ENCODE measurements around the gene TTC9C.
"Not testable (repeated sequence)": the region's sequence is repeated elsewhere in the genome, so short reads cannot be mapped to it uniquely, and the experiment has no call there.

The TTC9C gene

GRCh38 chr11:62728171-62728988 is at the start of gene TTC9C:
TTC9C (plus strand) TSS chr11:62728486; CDS start chr11:62728849, 363 bp downstream.
- DNase-seq (ENCODE audit: low spot score), result peak; percentile 81

GRCh38 chr11:62678770-62679696 is 49.3 kb upstream of the TTC9C start, which contains the start of gene UBXN1:
UBXN1 (minus strand) TSS chr11:62679073; CDS start chr11:62678923, 150 bp downstream.
- DNase-seq (ENCODE audit: low spot score), result peak; percentile 91

GRCh38 chr11:62680825-62681240 is 47.5 kb upstream of the TTC9C start:
- DNase-seq (ENCODE audit: low spot score), result peak; percentile 83

GRCh38 chr11:62682518-62682917 is 45.8 kb upstream of the TTC9C start:
- DNase-seq (ENCODE audit: low spot score), result no peak

GRCh38 chr11:62687508-62688396 is 40.5 kb upstream of the TTC9C start:
- DNase-seq (ENCODE audit: low spot score), result no peak

- no peak for DNase-seq (ENCODE audit: low spot score)
Measured at GRCh38 chr11:62688491-62688890, 39.8 kb upstream of the TTC9C start.

GRCh38 chr11:62689421-62690183 is 38.7 kb upstream of the TTC9C start, which contains the start of gene LRRN4CL:
LRRN4CL (minus strand) TSS chr11:62689530; CDS start chr11:62688508, 1,022 bp downstream.
- peak; percentile 92 for DNase-seq (ENCODE audit: low spot score)

- DNase-seq (ENCODE audit: low spot score), result not testable (repeated sequence)
Measured at GRCh38 chr11:62693624-62694023, 34.7 kb upstream of the TTC9C start.

GRCh38 chr11:62694455-62695167 is 33.7 kb upstream of the TTC9C start:
- peak; percentile 79 for DNase-seq (ENCODE audit: low spot score)

GRCh38 chr11:62702246-62702645 is 26.0 kb upstream of the TTC9C start:
- no peak for DNase-seq (ENCODE audit: low spot score)

- not testable (repeated sequence) for DNase-seq (ENCODE audit: low spot score)
Measured at GRCh38 chr11:62703921-62704320, 24.4 kb upstream of the TTC9C start.

- no peak for DNase-seq (ENCODE audit: low spot score)
Measured at GRCh38 chr11:62705413-62705812, 22.9 kb upstream of the TTC9C start.

GRCh38 chr11:62705880-62706849 is 22.1 kb upstream of the TTC9C start:
- DNase-seq (ENCODE audit: low spot score), result peak; percentile 96

- no peak for DNase-seq (ENCODE audit: low spot score)
Measured at GRCh38 chr11:62706850-62707247, 21.4 kb upstream of the TTC9C start.

- no peak for DNase-seq (ENCODE audit: low spot score)
Measured at GRCh38 chr11:62707277-62707861, 20.9 kb upstream of the TTC9C start, which contains the start of the genes BSCL2 and GNG3. BSCL2 (minus strand) TSS chr11:62707424; CDS start chr11:62707195, 229 bp downstream. GNG3 (plus strand) TSS chr11:62707676; CDS start chr11:62708296, 620 bp downstream.

- DNase-seq (ENCODE audit: low spot score), result no peak
Measured at GRCh38 chr11:62708392-62708791, 19.9 kb upstream of the TTC9C start.

- no peak for DNase-seq (ENCODE audit: low spot score)
Measured at GRCh38 chr11:62708793-62709192, 19.5 kb upstream of the TTC9C start.
